GM08714 (cell line): ENCODE measurements around the gene IL1F10.

Source experiments
- H3K4me3 ChIP-seq: fragments of 200-500 bp; sonication (Bioruptor generic); 2 replicates; pipeline ENCODE4 v1.5.1; 2014; ENCODE audit warnings: mild to moderate bottlenecking, low read length, inconsistent platforms
- ZNF274 ChIP-seq: IDR thresholded peaks from 2 replicates; pipeline ENCODE4 v1.6.1; 2012; ENCODE audit warnings: mild to moderate bottlenecking, low read depth, low read length

IL1F10 gene, protein sequence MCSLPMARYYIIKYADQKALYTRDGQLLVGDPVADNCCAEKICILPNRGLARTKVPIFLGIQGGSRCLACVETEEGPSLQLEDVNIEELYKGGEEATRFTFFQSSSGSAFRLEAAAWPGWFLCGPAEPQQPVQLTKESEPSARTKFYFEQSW

DNA sequence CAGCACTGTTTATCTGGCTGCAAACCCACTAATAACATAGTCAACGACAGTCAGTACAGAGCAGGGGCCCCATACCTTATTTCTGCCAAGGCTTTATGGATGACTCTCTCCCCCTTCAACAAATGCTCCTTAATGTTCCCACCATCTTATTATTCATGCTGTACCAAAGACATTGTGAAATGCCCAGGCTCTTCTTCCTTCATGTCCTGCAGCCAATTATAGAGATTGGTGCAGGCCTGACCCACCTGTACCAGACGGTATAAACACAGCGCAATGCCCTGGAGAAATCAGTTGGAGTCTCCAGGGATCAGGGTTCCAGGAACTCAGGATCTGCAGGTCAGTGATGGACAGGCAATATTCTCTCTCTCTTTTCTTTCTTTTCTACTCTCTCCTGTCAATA lies at the start of gene IL1F10:
IL1F10 (plus strand) TSS at position 290 of the 400 bp plus-strand sequence. CDS start 4,769 bp downstream, outside the sequence.
- H3K4me3 ChIP-seq: no peak within 1 kb of the TSS
- no peak for TF ChIP-seq ZNF274

GRCh38 chr2:113018509-113018908 lies 49.3 kb upstream of the IL1F10 start:
- no peak overlapping the region for H3K4me3 ChIP-seq
- TF ChIP-seq ZNF274: no peak

DNA sequence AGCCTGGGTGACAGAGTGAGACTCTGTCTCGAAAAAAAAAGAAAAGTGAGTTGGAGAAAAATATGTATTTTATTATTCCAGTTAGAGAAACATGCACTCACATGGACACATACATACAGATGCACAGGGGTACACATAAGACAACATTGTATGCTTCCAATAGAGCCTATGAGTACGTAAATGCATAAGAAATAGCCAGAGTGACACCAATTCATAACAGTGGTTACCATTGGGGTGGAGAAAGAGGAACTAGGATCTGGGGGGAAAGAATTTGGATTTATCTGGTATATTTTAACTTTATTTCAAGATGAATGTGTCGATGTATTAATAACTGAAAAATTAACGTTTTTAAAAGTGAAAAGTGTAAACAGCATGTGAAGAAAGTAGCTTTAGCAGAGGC lies 46.5 kb upstream of the IL1F10 start:
- TF ChIP-seq ZNF274: no peak
- H3K4me3 ChIP-seq: no peak overlapping the region

DNA sequence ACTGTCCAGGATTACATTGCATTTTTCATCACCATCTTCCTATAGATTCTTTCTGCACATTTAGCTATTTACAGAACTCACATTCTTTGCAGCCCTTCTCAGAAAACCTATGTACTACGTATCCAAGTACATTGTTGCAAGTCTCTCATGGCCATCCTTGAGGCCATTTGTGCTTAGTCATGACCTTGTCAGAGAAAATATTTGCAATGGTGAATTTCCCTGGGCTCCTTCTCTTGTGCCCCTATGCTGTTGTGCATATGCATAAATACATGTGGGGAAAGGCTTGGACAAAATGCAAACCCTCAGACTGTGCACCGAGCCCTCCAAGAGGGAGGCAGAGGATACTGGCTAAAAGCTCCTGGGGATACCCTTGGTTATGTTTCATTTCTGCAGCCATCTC lies 43.0 kb upstream of the IL1F10 start:
- no peak for TF ChIP-seq ZNF274
- H3K4me3 ChIP-seq: no peak overlapping the region

DNA sequence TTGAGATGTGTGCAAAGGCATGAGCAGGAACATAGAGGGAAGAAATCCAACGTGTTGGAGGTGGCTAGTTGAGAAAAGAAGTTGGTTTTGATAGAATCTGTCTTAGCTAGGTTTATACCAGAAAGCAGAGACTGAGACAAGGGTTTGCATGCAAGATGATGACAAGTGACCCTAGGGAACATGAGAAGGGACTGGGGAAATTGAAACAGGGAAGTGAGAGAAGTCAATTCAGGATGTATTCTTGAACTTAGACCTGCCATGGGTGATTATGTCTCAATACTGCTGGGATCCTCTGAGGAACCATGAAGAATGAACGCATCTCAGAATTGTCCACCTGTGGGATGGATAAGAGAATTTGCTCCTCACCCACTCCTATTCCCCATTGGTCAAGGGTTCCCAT lies 42.0 kb upstream of the IL1F10 start:
- no peak for TF ChIP-seq ZNF274
- H3K4me3 ChIP-seq: no peak overlapping the region

GRCh38 chr2:113027691-113028090 lies 40.1 kb upstream of the IL1F10 start:
- no peak for TF ChIP-seq ZNF274
- no peak overlapping the region for H3K4me3 ChIP-seq

GRCh38 chr2:113028112-113028511 lies 39.7 kb upstream of the IL1F10 start:
- no peak for TF ChIP-seq ZNF274
- H3K4me3 ChIP-seq: no peak overlapping the region

GRCh38 chr2:113032737-113033136 lies 35.0 kb upstream of the IL1F10 start:
- TF ChIP-seq ZNF274: no peak
- H3K4me3 ChIP-seq: no peak overlapping the region

- no peak for TF ChIP-seq ZNF274
Measured at GRCh38 chr2:113034016-113034415, 33.8 kb upstream of the IL1F10 start.

DNA sequence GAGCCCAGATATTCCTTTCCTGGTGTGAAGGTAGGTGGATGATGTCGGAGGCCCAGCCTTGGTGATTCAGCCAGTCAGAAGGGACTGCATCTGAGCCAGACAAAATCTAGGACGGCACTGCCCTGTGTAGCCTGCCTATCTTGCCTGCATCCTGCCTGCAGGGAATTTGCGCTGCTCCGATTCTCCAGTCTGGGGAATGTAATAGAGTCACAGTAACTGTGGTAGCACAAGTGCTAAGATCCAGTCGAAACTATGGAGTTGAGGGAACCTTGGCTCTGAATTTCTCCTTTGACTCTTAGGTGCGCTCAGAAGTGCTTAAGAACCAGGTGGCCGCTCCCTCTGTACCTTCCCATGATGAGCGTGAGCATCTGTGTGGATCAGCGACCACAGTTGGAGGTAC lies 31.0 kb upstream of the IL1F10 start:
- no peak overlapping the region for H3K4me3 ChIP-seq
- no peak for TF ChIP-seq ZNF274

More at GRCh38 chr2:113034016-113034415, 33.8 kb upstream of the IL1F10 start:
- H3K4me3 ChIP-seq: no peak overlapping the region

DNA sequence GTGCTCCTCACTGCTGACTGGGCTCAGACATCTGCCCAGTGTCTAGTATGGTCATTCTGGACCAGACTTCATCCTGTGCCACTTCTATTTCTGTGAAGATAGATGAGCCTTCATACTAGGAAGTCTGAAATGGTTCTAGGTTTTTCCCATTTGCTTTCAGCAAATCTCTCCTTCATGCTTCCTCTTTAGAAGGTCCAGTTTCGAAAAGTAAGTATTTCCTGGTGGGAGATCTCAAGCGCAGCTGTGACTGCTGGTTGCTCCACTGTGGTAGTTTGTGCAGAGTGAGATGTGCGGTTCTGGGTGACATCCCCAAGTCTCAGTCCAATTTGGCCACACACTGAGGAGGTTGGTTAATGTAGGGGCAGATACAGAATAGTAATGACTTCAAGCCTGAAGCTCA lies 29.5 kb upstream of the IL1F10 start:
- no peak overlapping the region for H3K4me3 ChIP-seq
- TF ChIP-seq ZNF274: no peak

DNA sequence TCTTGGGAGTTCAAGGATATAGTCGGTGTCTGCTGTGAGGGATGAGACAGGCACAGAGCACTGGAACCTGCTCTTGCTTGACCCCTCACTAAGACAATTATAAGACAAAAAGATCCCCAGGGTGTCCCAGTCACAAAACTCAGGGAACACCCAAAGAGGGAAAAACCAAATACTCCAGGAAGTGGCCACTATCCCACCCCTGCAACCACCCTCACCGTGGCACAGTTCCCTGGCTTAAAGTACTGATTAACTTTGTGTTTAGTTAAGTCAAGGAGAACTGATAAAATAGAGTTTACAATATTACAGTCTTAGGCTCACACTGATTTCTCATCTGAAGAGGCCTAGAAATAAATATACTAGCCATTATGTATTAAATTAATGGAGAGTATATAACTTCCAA lies 28.6 kb upstream of the IL1F10 start:
- H3K4me3 ChIP-seq: no peak overlapping the region
- TF ChIP-seq ZNF274: no peak

GRCh38 chr2:113039719-113040118 lies 28.1 kb upstream of the IL1F10 start:
- H3K4me3 ChIP-seq: no peak overlapping the region
- TF ChIP-seq ZNF274: no peak

GRCh38 chr2:113041871-113042270 lies 25.9 kb upstream of the IL1F10 start:
- no peak overlapping the region for H3K4me3 ChIP-seq
- TF ChIP-seq ZNF274: no peak

- no peak overlapping the region for H3K4me3 ChIP-seq
- no peak for TF ChIP-seq ZNF274
Measured at GRCh38 chr2:113046465-113046864, 21.3 kb upstream of the IL1F10 start.

DNA sequence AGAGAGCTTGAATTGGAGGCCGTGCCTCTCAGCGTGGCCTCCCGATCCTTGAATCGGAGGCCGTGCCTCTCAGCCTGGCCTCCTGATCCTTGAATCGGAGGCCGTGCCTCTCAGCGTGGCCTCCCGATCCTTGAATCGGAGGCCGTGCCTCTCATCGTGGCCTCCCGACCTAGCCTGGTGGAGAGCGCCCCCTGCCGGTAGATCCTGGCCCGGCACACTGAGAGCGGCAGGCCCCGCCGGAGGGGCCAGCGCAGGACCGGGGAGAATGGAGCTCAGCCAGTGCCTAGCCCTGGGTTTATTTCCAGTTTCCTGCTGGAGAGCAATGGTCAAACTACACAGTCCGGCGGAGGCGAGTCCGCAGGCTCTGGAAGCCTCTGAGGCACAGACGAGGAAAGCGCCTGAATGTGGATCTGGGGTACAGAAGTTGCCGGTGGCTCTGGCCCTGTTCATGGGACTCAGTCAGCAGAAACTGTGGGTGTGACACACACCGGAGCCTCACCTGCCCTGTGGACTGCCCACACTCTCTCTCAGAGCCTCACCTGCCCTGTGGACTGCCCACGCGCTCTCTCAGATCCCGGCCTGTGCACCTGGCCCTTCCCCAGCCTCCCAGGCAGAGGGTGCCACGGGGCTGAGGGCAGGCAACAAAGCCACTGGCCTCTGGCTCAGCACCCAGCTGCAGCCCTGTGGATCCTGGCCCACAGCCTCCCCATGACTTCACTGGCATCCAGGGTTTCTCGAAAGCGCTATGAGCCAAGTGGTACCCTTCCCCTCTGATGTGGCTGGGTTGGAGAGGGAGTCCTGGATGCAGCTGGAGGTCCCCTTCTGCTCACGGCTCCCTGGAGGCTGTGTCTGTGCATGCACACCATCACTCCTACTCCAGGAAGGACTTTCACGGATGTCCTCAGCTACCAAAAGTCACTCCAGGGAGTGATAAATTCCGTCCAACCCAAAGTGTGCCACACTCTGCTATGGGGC lies 16.6 kb upstream of the IL1F10 start:
- TF ChIP-seq ZNF274: no peak
- H3K4me3 ChIP-seq: no peak overlapping the region
